SK-N-SH (cell line): ENCODE data around the gene FAM171A2. TPM values are rescaled to one million over a fixed set of nuclear protein-coding genes. Genes with fewer than 3 reads are reported as not detected.

Source experiments
- CTCF ChIA-PET: fragments of 300-600, 350-600 bp; formaldehyde crosslinking; extraction: SDS; loops from one replicate; lab custom pipeline; 2021; lab: Yijun Ruan, JAX
- POLR2A ChIA-PET: fragments of 350-600 bp; sonication (Branson Sonifier 250); formaldehyde crosslinking; extraction: SDS; loops from one replicate; lab custom pipeline; 2020; ENCODE audit warnings: antibody characterized with exemption, inconsistent platforms; lab: Yijun Ruan, JAX
- DNase-seq: peaks from one replicate; pipeline ENCODE4 v3.0.0; 2012
- H2AFZ ChIP-seq: fragments of 200-600 bp; sonication (generic); 2 replicates; pipeline ENCODE4 v1.8.1; 2016; ENCODE audit warnings: antibody characterized with exemption, mild to moderate bottlenecking, low read depth
- H3F3A ChIP-seq: fragments of 200-600 bp; sonication (generic); replicated peaks from 2 replicates; pipeline ENCODE3; 2016; ENCODE audit warnings: antibody characterized with exemption, mild to moderate bottlenecking; ENCODE audit not compliant: insufficient read depth
- H3K27ac ChIP-seq, 2 experiments: fragments of 200-500 bp in 1 of 2; fragments of 200-600 bp in 1 of 2; sonication (Bioruptor generic) in 1 of 2; sonication (generic), shearing (Covaris generic) in 1 of 2; 2 replicates each; pipeline versions ENCODE4 v1.5.1 to v1.6.1; 2014 to 2016; ENCODE audit warnings: low read depth in 2 of 2, inconsistent platforms in 1 of 2, low read length in 1 of 2, mild to moderate bottlenecking in 1 of 2, mixed read lengths in 1 of 2
- H3K27me3 ChIP-seq: fragments of 200-600 bp; sonication (generic), shearing (Covaris generic); 2 replicates; pipeline ENCODE4 v1.6.1; 2016; ENCODE audit warnings: mixed run types; ENCODE audit not compliant: insufficient read depth
- H3K36me3 ChIP-seq, 2 experiments: fragments of 200-500 bp in 1 of 2; fragments of 200-600 bp in 1 of 2; sonication (Bioruptor generic) in 1 of 2; sonication (generic) in 1 of 2; replicated peaks in 1 of 2; 2 replicates each; pipeline versions ENCODE3 to v1.5.1; 2014 to 2016; ENCODE audit warnings: low read length in 1 of 2, mild to moderate bottlenecking in 1 of 2; ENCODE audit not compliant: insufficient read depth in 2 of 2, control insufficient read depth in 1 of 2
- H3K4me1 ChIP-seq, 2 experiments: fragments of 200-500 bp in 1 of 2; fragments of 200-600 bp in 1 of 2; sonication (Bioruptor generic) in 1 of 2; sonication (generic), shearing (Covaris generic) in 1 of 2; 2 replicates each; pipeline versions ENCODE4 v1.5.1 to v1.6.1; 2014 to 2016; ENCODE audit warnings: low read depth in 1 of 2, low read length in 1 of 2, mixed run types in 1 of 2; ENCODE audit not compliant: insufficient read depth in 2 of 2, control insufficient read depth in 1 of 2
- H3K4me2 ChIP-seq: fragments of 200-600 bp; sonication (generic), shearing (Covaris generic); 2 replicates; pipeline ENCODE4 v1.6.1; 2017; ENCODE audit warnings: mixed run types
- H3K4me3 ChIP-seq, 2 experiments: fragments of 200-500 bp in 1 of 2; fragments of 200-600 bp in 1 of 2; sonication (Bioruptor generic) in 1 of 2; sonication (generic), shearing (Covaris generic) in 1 of 2; 2 replicates each; pipeline versions ENCODE4 v1.5.1 to v1.8.1; 2014 to 2016; ENCODE audit warnings: low read depth in 2 of 2, inconsistent platforms in 1 of 2, low read length in 1 of 2, mild to moderate bottlenecking in 1 of 2, mixed read lengths in 1 of 2, moderate library complexity in 1 of 2
- H3K79me2 ChIP-seq: fragments of 200-600 bp; sonication (generic); 2 replicates; pipeline ENCODE4 v1.8.1; 2017; ENCODE audit warnings: mild to moderate bottlenecking; ENCODE audit not compliant: insufficient read depth
- H3K9ac ChIP-seq: fragments of 200-600 bp; sonication (generic); 2 replicates; pipeline ENCODE4 v1.6.1; 2017; ENCODE audit warnings: mixed run types
- H3K9me2 ChIP-seq: fragments of 200-600 bp; sonication (generic); 2 replicates; pipeline ENCODE4 v1.6.1; 2017; ENCODE audit warnings: mixed run types
- H3K9me3 ChIP-seq: fragments of 200-600 bp; sonication (generic); 2 replicates; pipeline ENCODE4 v1.6.1; 2017; ENCODE audit warnings: mixed run types, mild to moderate bottlenecking, moderate library complexity
- H4K20me1 ChIP-seq: fragments of 200-600 bp; sonication (generic); 2 replicates; pipeline ENCODE4 v1.6.1; 2017; ENCODE audit warnings: mild to moderate bottlenecking, mixed run types; ENCODE audit not compliant: insufficient read depth
- CHD2 ChIP-seq: fragments of 150-350 bp; IDR thresholded peaks from 2 replicates; pipeline ENCODE4 v1.6.1; 2018; ENCODE audit warnings: low read length; ENCODE audit not compliant: partially characterized antibody
- ELF1 ChIP-seq: IDR thresholded peaks from 2 replicates; pipeline ENCODE4 v1.4.0; 2012
- EP300 ChIP-seq, 2 experiments: IDR thresholded peaks; 2 replicates each; pipeline versions ENCODE4 v1.4.0 to v1.6.1; 2012; ENCODE audit warnings: borderline replicate concordance in 1 of 2, low read depth in 1 of 2, low read length in 1 of 2
- EZH2phosphoT487 ChIP-seq: fragments of 200-600 bp; sonication (generic); IDR thresholded peaks from 2 replicates; pipeline ENCODE4 v1.6.1; 2017; ENCODE audit warnings: low read depth, mixed run types, mild to moderate bottlenecking, antibody characterized with exemption, moderate library complexity, borderline replicate concordance
- GATA2 ChIP-seq: sonication (generic); formaldehyde crosslinking; IDR thresholded peaks from 2 replicates; pipeline ENCODE4 v1.5.0; 2020; ENCODE audit warnings: mild to moderate bottlenecking, missing genetic modification reagents
- IRF3 ChIP-seq: fragments of 150-350 bp; IDR thresholded peaks from 2 replicates; pipeline ENCODE4 v1.6.1; 2016; ENCODE audit warnings: mild to moderate bottlenecking, low read depth, low read length
- JUND ChIP-seq: IDR thresholded peaks from 2 replicates; pipeline ENCODE4 v1.4.0; 2012
- PBX3 ChIP-seq: IDR thresholded peaks from 2 replicates; pipeline ENCODE4; 2012
- POLR2AphosphoS5 ChIP-seq: IDR thresholded peaks from 2 replicates; pipeline ENCODE4 v1.6.1; 2012; ENCODE audit warnings: low read depth, low read length
- RAD21 ChIP-seq: IDR thresholded peaks from 2 replicates; pipeline ENCODE4 v1.6.1; 2012; ENCODE audit warnings: mild to moderate bottlenecking, low read length
- SIN3A ChIP-seq: IDR thresholded peaks from 2 replicates; pipeline ENCODE4 v1.6.1; 2012; ENCODE audit warnings: low read depth, mild to moderate bottlenecking, low read length, moderate library complexity, borderline replicate concordance
- TAF1 ChIP-seq: IDR thresholded peaks from 2 replicates; pipeline ENCODE4 v1.6.1; 2012; ENCODE audit warnings: low read depth, mild to moderate bottlenecking, low read length, moderate library complexity, borderline replicate concordance
- TEAD4 ChIP-seq: IDR thresholded peaks from 2 replicates; pipeline ENCODE4 v1.4.0; 2012; ENCODE audit warnings: mild to moderate bottlenecking, borderline replicate concordance; ENCODE audit not compliant: insufficient read depth
- USF1 ChIP-seq: IDR thresholded peaks from 2 replicates; pipeline ENCODE4 v1.4.0; 2012; ENCODE audit warnings: low read depth, borderline replicate concordance
- USF2 ChIP-seq: fragments of 150-350 bp; IDR thresholded peaks from 2 replicates; pipeline ENCODE4 v1.6.1; 2017; ENCODE audit warnings: antibody characterized with exemption, low read length, low read depth, borderline replicate concordance
- ZBTB33 ChIP-seq: IDR thresholded peaks from 2 replicates; pipeline ENCODE4 v1.4.0; 2012; ENCODE audit warnings: low read depth, borderline replicate concordance
- WGBS: methylation state at CpG from one replicate; pipeline ENCODE4 v1.1.6; 2017; ENCODE audit warnings: low lambda C conversion rate; 5-methylcytosine and 5-hydroxymethylcytosine counted together
- polyA plus RNA-seq, 3 experiments: library from polyadenylated mRNA; depleted of rRNA; stranded (reverse); fragments of >200 nt; gene quantifications; 2 replicates each; pipeline ENCODE4 v1.2.3, GENCODE V29; 2012

Gene FAM171A2
- polyA plus RNA-seq, 1 of the 3 experiments (the other 2 are of a cell fraction), result 4.9 TPM

GRCh38 chr17:44338702-44339101 lies 25.0 kb downstream of the FAM171A2 start:
- no peak for DNase-seq
- Histone ChIP-seq H3K79me2 (no peaks in the 10 kb centered on the region), H3K27ac (no peak overlapping the region), H2AFZ (no peak overlapping the region), H3K9ac (no peak overlapping the region), H3K4me2 (no peak overlapping the region), H4K20me1 (no peaks in the 10 kb centered on the region), H3K4me1 (no peaks in the 10 kb centered on the region), H3K4me3 (no peak overlapping the region), H3K27me3 (no peaks in the 10 kb centered on the region), H3F3A (no peaks in the 10 kb centered on the region), H3K9me2 (no peaks in the 10 kb centered on the region), H3K36me3 (no peaks in the 10 kb centered on the region), H3K9me3 (no peaks in the 10 kb centered on the region)
- 53% methylated on average over 5 of the region's 6 CpGs for WGBS
- ChIA-PET CTCF (interaction anchor here (0.9 to 1.3 kb wide), 3 partner anchors 10 to 146 kb away, joined by 3 to 4 read pairs (median 4); partner anchors contain the start of gene FAM171A2), POLR2A (no interaction called here)
- TF ChIP-seq EP300 (IDR thresholded peaks at IDR 0.05; ENCODE audit: borderline replicate concordance in 1 of 2, low read depth in 1 of 2, low read length in 1 of 2) (no peak), USF1 (no peak), ZBTB33 (no peak), POLR2AphosphoS5 (no peak), EZH2phosphoT487 (no peak), JUND (no peak), TEAD4 (no peak)

- Histone ChIP-seq H4K20me1 (no peaks in the 10 kb centered on the region), H3K4me1 (peaks cover 0 to 3% of the 10 kb centered on the region in 2 experiments; a peak in 1 of 4 replicates), H3K9me3 (no peaks in the 10 kb centered on the region), H3K36me3 (no peaks in the 10 kb centered on the region), H3F3A (peaks cover 2% of the 10 kb centered on the region), H2AFZ (no peak overlapping the region), H3K27ac (no peak overlapping the region), H3K9me2 (no peaks in the 10 kb centered on the region), H3K27me3 (no peaks in the 10 kb centered on the region), H3K4me2 (no peak overlapping the region), H3K79me2 (no peaks in the 10 kb centered on the region), H3K4me3 (no peak overlapping the region), H3K9ac (no peak overlapping the region)
- ChIA-PET CTCF (interaction anchor here (0.6 to 1.0 kb wide), 4 partner anchors 10 to 27 kb away, joined by 3 to 5 read pairs (median 3); partner anchors contain the start of gene FAM171A2), POLR2A (interaction anchor here (1.2 kb wide), 1 partner anchor 9 kb away, joined by 3 read pairs; no protein-coding TSS in a partner anchor)
- 38% methylated on average over 4 of the region's 5 CpGs for WGBS
- DNase-seq, result no peak
- TF ChIP-seq ZBTB33, result no peak
- no peak for TF ChIP-seq PBX3
- no peak for TF ChIP-seq ELF1
- no peak for TF ChIP-seq RAD21
- no peak for TF ChIP-seq CHD2
- TF ChIP-seq POLR2AphosphoS5, result no peak
- TF ChIP-seq TAF1, result no peak
- no peak for TF ChIP-seq SIN3A
- TF ChIP-seq USF1, result no peak
- no peak for TF ChIP-seq EP300 (IDR thresholded peaks at IDR 0.05; ENCODE audit: borderline replicate concordance in 1 of 2, low read depth in 1 of 2, low read length in 1 of 2)
- TF ChIP-seq GATA2 (CRISPR knock-in tag), result no peak
- TF ChIP-seq USF2, result no peak
- TF ChIP-seq IRF3, result no peak
Measured at GRCh38 chr17:44335968-44336367, 27.7 kb downstream of the FAM171A2 start.
